WTC11 (cell line): ENCODE measurements around the gene CEMIP.

ENCODE experiments used
- ATF3 ChIP-seq: sonication (generic); formaldehyde crosslinking; conservative IDR thresholded peaks from 2 replicates; pipeline ENCODE4 v1.8.1; 2022; ENCODE audit warnings: mild to moderate bottlenecking, missing genetic modification reagents
- MAX ChIP-seq: sonication (generic); formaldehyde crosslinking; IDR thresholded peaks from 2 replicates; pipeline ENCODE4 v1.8.0; 2022; ENCODE audit warnings: mild to moderate bottlenecking, missing genetic modification reagents
- NFE2L1 ChIP-seq: sonication (generic); formaldehyde crosslinking; IDR thresholded peaks from 2 replicates; pipeline ENCODE4 v1.8.1; 2023; ENCODE audit warnings: missing genetic modification reagents
- RELA ChIP-seq: sonication (generic); formaldehyde crosslinking; IDR thresholded peaks from 2 replicates; pipeline ENCODE4 v1.8.1; 2022; ENCODE audit warnings: missing genetic modification reagents, mild to moderate bottlenecking, borderline replicate concordance
- TEAD1 ChIP-seq: sonication (generic); formaldehyde crosslinking; IDR thresholded peaks from 2 replicates; pipeline ENCODE4 v1.8.0; 2022; ENCODE audit warnings: mild to moderate bottlenecking, missing genetic modification reagents
- TP53 ChIP-seq: sonication (generic); formaldehyde crosslinking; IDR thresholded peaks from 2 replicates; pipeline ENCODE4 v1.8.1; 2023; ENCODE audit warnings: mild to moderate bottlenecking, missing genetic modification reagents
- USF2 ChIP-seq: sonication (generic); formaldehyde crosslinking; IDR thresholded peaks from 2 replicates; pipeline ENCODE4 v1.8.1; 2023; ENCODE audit warnings: mild to moderate bottlenecking, missing genetic modification reagents, moderate library complexity
- ZNF263 ChIP-seq: sonication (generic); formaldehyde crosslinking; IDR thresholded peaks from 2 replicates; pipeline ENCODE4 v1.8.1; 2022; ENCODE audit warnings: low read depth, mild to moderate bottlenecking, moderate library complexity, missing genetic modification reagents
- TF ChIP-seq, protein P1 (sequence below): fragments of 200-600 bp; IDR thresholded peaks from 2 replicates; pipeline ENCODE4 v1.8.0; 2022; ENCODE audit warnings: antibody characterized with exemption
- TF ChIP-seq, protein P2 (sequence below): sonication (generic); formaldehyde crosslinking; IDR thresholded peaks from 2 replicates; pipeline ENCODE4 v1.8.0; 2022; ENCODE audit warnings: mild to moderate bottlenecking, missing genetic modification reagents

GRCh38 chr15:80798911-80799310, 19.7 kb downstream of the CEMIP start:
- no peak for TF ChIP-seq ATF3 (CRISPR knock-in tag)
- no peak for TF ChIP-seq USF2 (CRISPR knock-in tag)
- TF ChIP-seq, protein P1, sequence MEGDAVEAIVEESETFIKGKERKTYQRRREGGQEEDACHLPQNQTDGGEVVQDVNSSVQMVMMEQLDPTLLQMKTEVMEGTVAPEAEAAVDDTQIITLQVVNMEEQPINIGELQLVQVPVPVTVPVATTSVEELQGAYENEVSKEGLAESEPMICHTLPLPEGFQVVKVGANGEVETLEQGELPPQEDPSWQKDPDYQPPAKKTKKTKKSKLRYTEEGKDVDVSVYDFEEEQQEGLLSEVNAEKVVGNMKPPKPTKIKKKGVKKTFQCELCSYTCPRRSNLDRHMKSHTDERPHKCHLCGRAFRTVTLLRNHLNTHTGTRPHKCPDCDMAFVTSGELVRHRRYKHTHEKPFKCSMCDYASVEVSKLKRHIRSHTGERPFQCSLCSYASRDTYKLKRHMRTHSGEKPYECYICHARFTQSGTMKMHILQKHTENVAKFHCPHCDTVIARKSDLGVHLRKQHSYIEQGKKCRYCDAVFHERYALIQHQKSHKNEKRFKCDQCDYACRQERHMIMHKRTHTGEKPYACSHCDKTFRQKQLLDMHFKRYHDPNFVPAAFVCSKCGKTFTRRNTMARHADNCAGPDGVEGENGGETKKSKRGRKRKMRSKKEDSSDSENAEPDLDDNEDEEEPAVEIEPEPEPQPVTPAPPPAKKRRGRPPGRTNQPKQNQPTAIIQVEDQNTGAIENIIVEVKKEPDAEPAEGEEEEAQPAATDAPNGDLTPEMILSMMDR, result no peak
- TF ChIP-seq RELA (CRISPR knock-in tag), result no peak
- TF ChIP-seq NFE2L1 (CRISPR knock-in tag), result no peak
- TF ChIP-seq ZNF263 (CRISPR knock-in tag), result no peak
- TF ChIP-seq MAX (CRISPR knock-in tag), result no peak
- TF ChIP-seq, protein P2, sequence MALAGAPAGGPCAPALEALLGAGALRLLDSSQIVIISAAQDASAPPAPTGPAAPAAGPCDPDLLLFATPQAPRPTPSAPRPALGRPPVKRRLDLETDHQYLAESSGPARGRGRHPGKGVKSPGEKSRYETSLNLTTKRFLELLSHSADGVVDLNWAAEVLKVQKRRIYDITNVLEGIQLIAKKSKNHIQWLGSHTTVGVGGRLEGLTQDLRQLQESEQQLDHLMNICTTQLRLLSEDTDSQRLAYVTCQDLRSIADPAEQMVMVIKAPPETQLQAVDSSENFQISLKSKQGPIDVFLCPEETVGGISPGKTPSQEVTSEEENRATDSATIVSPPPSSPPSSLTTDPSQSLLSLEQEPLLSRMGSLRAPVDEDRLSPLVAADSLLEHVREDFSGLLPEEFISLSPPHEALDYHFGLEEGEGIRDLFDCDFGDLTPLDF (CRISPR knock-in tag), result no peak
- no peak for TF ChIP-seq TEAD1 (CRISPR knock-in tag)
- TF ChIP-seq TP53 (CRISPR knock-in tag), result no peak
